Lower leg skin (tissue), 4 donors: ENCODE measurements around the gene EHF. TPM values are rescaled to one million over a fixed set of nuclear protein-coding genes. Genes with fewer than 3 reads are reported as not detected.

Experiments used
- DNase-seq, 2 donors: peaks; one replicate each; pipeline ENCODE4 v3.0.0-alpha.2; 2019; ENCODE audit warnings: low spot score in 2 of 2
- H3K4me3 ChIP-seq: fragments of 200-600 bp; sonication (generic); 2 replicates; pipeline ENCODE4 v1.5.1; 2017; ENCODE audit warnings: mild to moderate bottlenecking, low read depth; ENCODE audit not compliant: poor library complexity, severe bottlenecking
- CTCF ChIP-seq, 3 donors: fragments of 450-650 bp; IDR thresholded peaks; one replicate each; pipeline ENCODE4 v1.5.1; 2016; ENCODE audit warnings: antibody characterized with exemption in 3 of 3, mild to moderate bottlenecking in 3 of 3, moderate library complexity in 2 of 3
- POLR2A ChIP-seq, 2 donors: fragments of 450-650 bp; IDR thresholded peaks; one replicate each; pipeline ENCODE4 v1.6.1; 2016 to 2017; ENCODE audit warnings: antibody characterized with exemption in 2 of 2, mild to moderate bottlenecking in 1 of 2, moderate library complexity in 1 of 2
- WGBS, 2 donors: methylation state at CpG; one replicate each; pipeline ENCODE4 v1.1.5; 2018; 5-methylcytosine and 5-hydroxymethylcytosine counted together
- intact Hi-C: fragments of 100-400 bp; cut with DNase I; formaldehyde crosslinking; loops from one replicate; pipeline ENCODE4 v1.15.0; 2023; ENCODE audit warnings: low total_unique reads
- total RNA-seq, 4 donors: library from RNA; depleted of rRNA; stranded (reverse); fragments of >200 nt; gene quantifications; one replicate each; pipeline ENCODE4 v1.1.0, GENCODE V29; 2016

The EHF gene
- total RNA-seq, 4 donors from 2014 or later = 58.2 to 130 (median 86.3) TPM

DNA sequence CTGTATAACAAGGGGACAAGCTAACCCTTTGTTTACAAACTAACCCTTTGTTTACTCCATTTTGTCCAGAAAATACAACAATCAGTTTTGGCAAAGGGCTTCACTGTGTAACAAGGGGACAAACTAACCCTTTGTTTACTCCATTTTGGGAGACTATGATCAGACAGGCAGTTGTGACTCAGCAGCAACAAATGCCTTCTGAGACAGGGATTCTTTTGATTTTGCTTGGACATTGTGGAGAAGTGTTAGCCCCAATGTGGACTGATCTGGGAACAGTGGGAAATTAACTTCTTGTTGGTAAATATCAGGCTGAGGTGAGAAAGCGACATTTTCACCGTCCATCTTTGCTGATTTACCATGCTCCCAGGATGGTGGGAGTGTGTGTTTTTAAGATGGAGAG is 983 bp downstream of the EHF start:
- H3K4me3 ChIP-seq = no peak overlapping the region
- WGBS, 2 donors = 72 to 88% methylated on average over 2 of the region's 2 CpGs
- TF ChIP-seq CTCF (IDR thresholded peaks at IDR 0.05) (no peak), POLR2A (IDR thresholded peaks at IDR 0.05) (no peak)
- intact Hi-C loops = no loop called here
- DNase-seq = no peak

- WGBS, 2 donors = 78 to 82% methylated on average over 9 of the region's 9 CpGs
- no peak overlapping the region for H3K4me3 ChIP-seq
- TF ChIP-seq CTCF (IDR thresholded peaks at IDR 0.05) = no peak
- TF ChIP-seq POLR2A (IDR thresholded peaks at IDR 0.05) = no peak
- DNase-seq = no peak
- intact Hi-C loops = no loop called here
Measured at GRCh38 chr11:34623463-34623862, 2.6 kb downstream of the EHF start.

- WGBS, 2 donors = 89 to 97% methylated on average over 10 of the region's 10 CpGs
- intact Hi-C loops = no loop called here
- H3K4me3 ChIP-seq = no peak overlapping the region
- no peak for DNase-seq
- no peak for TF ChIP-seq CTCF (IDR thresholded peaks at IDR 0.05)
- no peak for TF ChIP-seq POLR2A (IDR thresholded peaks at IDR 0.05)
Measured at GRCh38 chr11:34624069-34624468, 3.2 kb downstream of the EHF start.

GRCh38 chr11:34625576-34625975 is 4.7 kb downstream of the EHF start:
- DNase-seq = no peak
- TF ChIP-seq POLR2A (IDR thresholded peaks at IDR 0.05) (no peak), CTCF (IDR thresholded peaks at IDR 0.05) (no peak)
- no peak overlapping the region for H3K4me3 ChIP-seq
- intact Hi-C loops = no loop called here
- WGBS, 2 donors = 81 to 87% methylated on average over 4 of the region's 4 CpGs

- TF ChIP-seq POLR2A (IDR thresholded peaks at IDR 0.05) = no peak
- no peak for TF ChIP-seq CTCF (IDR thresholded peaks at IDR 0.05)
- intact Hi-C loops = no loop called here
- no peak for DNase-seq
- no peak overlapping the region for H3K4me3 ChIP-seq
Measured at GRCh38 chr11:34626393-34626792, 5.5 kb downstream of the EHF start.

DNA sequence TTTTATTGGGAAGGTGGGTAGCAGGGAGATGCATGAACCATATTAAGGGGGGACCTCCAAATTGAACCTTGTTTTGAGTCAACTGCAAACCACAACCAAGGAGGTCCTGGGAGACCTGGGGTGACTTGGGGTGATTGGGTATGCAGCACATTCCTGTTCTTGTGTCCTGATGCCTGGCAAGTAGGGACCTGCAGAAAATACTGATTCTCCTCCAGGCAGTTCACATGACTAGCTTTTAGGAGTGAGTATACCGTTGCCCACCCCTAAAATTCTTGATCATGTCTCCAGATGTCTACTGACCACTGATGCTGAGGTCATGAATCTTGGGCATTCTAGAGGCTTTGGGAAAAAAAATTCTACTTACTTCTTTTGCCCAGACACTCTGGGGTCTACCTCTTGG is 6.3 kb downstream of the EHF start:
- intact Hi-C loops = no loop called here
- 48 to 77% methylated on average over 1 of the region's 1 CpG for WGBS, 2 donors
- TF ChIP-seq POLR2A (IDR thresholded peaks at IDR 0.05) = no peak
- no peak for TF ChIP-seq CTCF (IDR thresholded peaks at IDR 0.05)
- no peak for DNase-seq
- no peak overlapping the region for H3K4me3 ChIP-seq
